Psoas muscle (tissue), 8 donors: Measurements from ENCODE around the gene TMEFF1. TPM values are rescaled to one million over a fixed set of nuclear protein-coding genes. Genes with fewer than 3 reads are reported as not detected.
"Not testable (repeated sequence)": the region's sequence is repeated elsewhere in the genome, so short reads cannot be mapped to it uniquely, and the experiment has no call there.

Experiments
- ATAC-seq, 4 donors: fragments of 200-7000 bp; cut with Tn5 transposase; one replicate each; pipeline ENCODE4 v1.9.1; 2020; ENCODE audit warnings: moderate library complexity in 3 of 4, mild to moderate bottlenecking in 2 of 4
- DNase-seq, 2 donors: peaks; one replicate each; pipeline ENCODE4 v3.0.0-alpha.2; 2020
- H3K27ac ChIP-seq: fragments of 200-600 bp; one replicate; pipeline ENCODE4 v1.8.0; 2022
- H3K27me3 ChIP-seq, 3 donors: fragments of 200-600 bp in 1 of 3; one replicate each; pipeline versions ENCODE4 v1.6.1 to v1.8.0; 2013 to 2022; ENCODE audit warnings: low read length in 2 of 3, mild to moderate bottlenecking in 2 of 3, moderate library complexity in 1 of 3; ENCODE audit not compliant: insufficient read depth in 3 of 3
- H3K36me3 ChIP-seq, 2 donors: fragments of 200-600 bp in 1 of 2; one replicate each; pipeline versions ENCODE4 v1.6.1 to v1.8.0; 2013 to 2022; ENCODE audit warnings: low read depth in 1 of 2, mild to moderate bottlenecking in 1 of 2, moderate library complexity in 1 of 2; ENCODE audit not compliant: insufficient read depth in 1 of 2
- H3K4me1 ChIP-seq: fragments of 200-600 bp; one replicate; pipeline ENCODE4 v1.8.0; 2022
- H3K4me3 ChIP-seq: fragments of 200-600 bp; one replicate; pipeline ENCODE4 v1.8.0; 2022; ENCODE audit warnings: mild to moderate bottlenecking
- H3K9me3 ChIP-seq: fragments of 200-600 bp; one replicate; pipeline ENCODE4 v1.8.0; 2022
- CTCF ChIP-seq: fragments of 200-600 bp; IDR thresholded peaks from one replicate; pipeline ENCODE4 v1.8.0; 2022; ENCODE audit warnings: antibody characterized with exemption
- WGBS, 3 donors: extraction: QIAGEN DNeasy Blood & Tissue Kit; methylation state at CpG; one replicate each; pipeline versions ENCODE4 v1.1.6 to v1.1.7; 2013; 5-methylcytosine and 5-hydroxymethylcytosine counted together
- intact Hi-C, 2 donors: fragments of 100-400 bp; cut with DNase I; formaldehyde crosslinking; loops; one replicate each; pipeline versions ENCODE4 v1.11.0 to v1.14.2; 2022
- polyA plus RNA-seq, 3 donors: library from polyadenylated mRNA; stranded (reverse); fragments of 200-250 nt; gene quantifications; one replicate each; pipeline ENCODE4 v1.2.3, GENCODE V29; 2013
- total RNA-seq, 4 donors: library from RNA; stranded (reverse); fragmentation: NEBNext Ultra II Directional in 2 of 4; extraction: Animal tissue kit (Norgen Biotek cat#: 25700) in 2 of 4; gene quantifications; one replicate each; pipeline versions ENCODE4 v1.2.1 to v1.2.4, GENCODE V29; 2021 to 2023
- donor health status: healthy with polysubstance abuse.
- donor health status: DM: no; HTN: no; CAD: no; lungs with moderate emphysema.
- donor health status: Bipolar disorder and iron deficiency.
- donor health status: healthy.
- donor health status: DM: yes; HTN: yes; CAD: no.
- donor health status: DM: no; HTN: no; CAD: no.
- donor health status: DM: no; HTN: no; CAD: no.
- donor health status: DM: yes; HTN: yes; CAD: no.

TMEFF1 gene
- total and polyA plus RNA-seq, 7 donors = 0.07 to 0.56 (median 0.29) TPM; not detected in 2

- Histone ChIP-seq H3K9me3 (no peaks in the 10 kb centered on the region), H3K36me3 (no peaks in the 10 kb centered on the region), H3K27me3 (no peaks in the 10 kb centered on the region), H3K4me3 (no peak overlapping the region), H3K4me1 (no peaks in the 10 kb centered on the region), H3K27ac (no peak overlapping the region)
- TF ChIP-seq CTCF = no peak
- ATAC-seq = no peak
- WGBS, 3 donors = 95 to 100% (median 100%) methylated on average over 1 of the region's 1 CpG
- no peak for DNase-seq
- intact Hi-C loops = loop anchor here in 1 of 2 donors (5.0 kb wide), 1 partner anchor 46 kb away; no protein-coding TSS in a partner anchor
Observed at GRCh38 chr9:100511205-100511604, 38.3 kb downstream of the TMEFF1 start.

- H3K4me3 ChIP-seq = no peak overlapping the region
- DNase-seq = no peak
- intact Hi-C loops = no loop called here
- H3K9me3 ChIP-seq = no peaks in the 10 kb centered on the region
- no peaks in the 10 kb centered on the region for H3K27me3 ChIP-seq
- H3K36me3 ChIP-seq = no peaks in the 10 kb centered on the region
- no peak overlapping the region for H3K27ac ChIP-seq
- H3K4me1 ChIP-seq = no peaks in the 10 kb centered on the region
- TF ChIP-seq CTCF = no peak
- WGBS, 3 donors = 77 to 82% (median 80%) methylated on average over 6 of the region's 6 CpGs
- ATAC-seq = no peak
Observed at GRCh38 chr9:100515578-100516494, 42.9 kb downstream of the TMEFF1 start.

- no peaks in the 10 kb centered on the region for H3K36me3 ChIP-seq
- TF ChIP-seq CTCF = no peak
- no peak for DNase-seq
- no peaks in the 10 kb centered on the region for H3K9me3 ChIP-seq
- ATAC-seq = no peak
- H3K4me1 ChIP-seq = no peaks in the 10 kb centered on the region
- H3K27me3 ChIP-seq = no peaks in the 10 kb centered on the region
- 66 to 77% (median 76%) methylated on average over 3 of the region's 3 CpGs for WGBS, 3 donors
- intact Hi-C loops = no loop called here
- H3K27ac ChIP-seq = no peak overlapping the region
- H3K4me3 ChIP-seq = no peak overlapping the region
Observed at GRCh38 chr9:100521282-100521681, 48.3 kb downstream of the TMEFF1 start.

- Histone ChIP-seq H3K4me3 (no peak overlapping the region), H3K27ac (no peak overlapping the region), H3K9me3 (no peaks in the 10 kb centered on the region), H3K4me1 (no peaks in the 10 kb centered on the region), H3K27me3 (no peaks in the 10 kb centered on the region), H3K36me3 (no peaks in the 10 kb centered on the region)
- no peak for DNase-seq
- intact Hi-C loops = no loop called here
- TF ChIP-seq CTCF = no peak
- ATAC-seq = no peak
- WGBS, 3 donors = 95 to 98% (median 96%) methylated on average over 2 of the region's 2 CpGs
Observed at GRCh38 chr9:100525563-100525962, 52.6 kb downstream of the TMEFF1 start.

GRCh38 chr9:100527180-100527794, 54.3 kb downstream of the TMEFF1 start:
- intact Hi-C loops, H3K27ac ChIP-seq, H3K27me3 ChIP-seq, H3K9me3 ChIP-seq, H3K36me3 ChIP-seq, H3K4me3 ChIP-seq, ATAC-seq, H3K4me1 ChIP-seq, DNase-seq: not testable (repeated sequence)
- 93 to 96% (median 94%) methylated on average over 27 to 30 of the region's 30 CpGs for WGBS, 3 donors
